ENCODE measurements around the gene ALPL. TPM values are rescaled to one million over a fixed set of nuclear protein-coding genes. Genes with fewer than 3 reads are reported as not detected.

ALPL gene
- total and polyA plus RNA-seq, 2 of the 4 experiments (the other 2 are of a cell fraction): 0.54 to 2.2 TPM

GRCh38 chr1:21537511-21537931 is 28.3 kb downstream of the ALPL start:
- no peak for DNase-seq
- CTCF ChIA-PET: no interaction called here
- in situ Hi-C loops (cut with MboI; ENCODE audit: low sequenced_read_pairs): no loop called here
- Histone ChIP-seq H2AK9ac (replicated peaks; ENCODE audit: low read depth, low read length, poor library complexity) (no peak overlapping the region), H3K18ac (ENCODE audit: low read depth, low read length) (no peak overlapping the region), H4K20me1 (ENCODE audit: insufficient read depth, low read length) (no peaks in the 10 kb centered on the region), H3K9me3 (ENCODE audit: control insufficient read depth, insufficient read depth, low read length) (no peaks in the 10 kb centered on the region), H3K9me1 (ENCODE audit: insufficient read depth, low read length) (no peaks in the 10 kb centered on the region), H4K8ac (ENCODE audit: low read depth in 2 of 2, low read length in 2 of 2) (no peak overlapping the region), H3K23ac (ENCODE audit: low read depth, low read length) (no peak overlapping the region), H4K5ac (ENCODE audit: low read depth, low read length) (no peak overlapping the region), H3K4me2 (ENCODE audit: low read depth, low read length) (no peak overlapping the region), H3K14ac (replicated peaks; ENCODE audit: low read depth, low read length) (no peak overlapping the region), H2AFZ (replicated peaks; ENCODE audit: low read length, poor library complexity) (no peak overlapping the region), H2BK120ac (ENCODE audit: low read depth, low read length) (no peak overlapping the region), H3K56ac (ENCODE audit: extremely low read depth, insufficient read depth, low read length) (no peak overlapping the region), H3K9ac (ENCODE audit: low read depth, low read length) (no peak overlapping the region), H2AK5ac (ENCODE audit: low read depth, low read length) (no peak overlapping the region), H2BK20ac (ENCODE audit: low read depth, low read length) (no peak overlapping the region), H2BK5ac (ENCODE audit: low read depth, low read length, poor library complexity, severe bottlenecking) (no peak overlapping the region), H4K91ac (ENCODE audit: insufficient read depth, low read depth, low read length) (no peak overlapping the region), H3K36me3 (ENCODE audit: control insufficient read depth, insufficient read depth, low read length) (no peaks in the 10 kb centered on the region), H2BK15ac (ENCODE audit: low read depth, low read length) (peak overlapping the region; percentile 7; the same call in 1 of the 3 replicates), H3K27ac (ENCODE audit: insufficient read depth, low read length) (no peak overlapping the region), H3K4ac (ENCODE audit: low read depth, low read length) (no peak overlapping the region), H3K4me1 (ENCODE audit: control insufficient read depth, insufficient read depth, low read length) (peaks cover 7% of the 10 kb centered on the region), H3K4me3 (ENCODE audit: insufficient read depth, low read depth, low read length) (no peak overlapping the region), H3K27me3 (ENCODE audit: control insufficient read depth, insufficient read depth, low read length) (peaks cover 23% of the 10 kb centered on the region), H3K79me1 (ENCODE audit: low read depth in 1 of 2, low read length in 2 of 2) (no peaks in the 10 kb centered on the region)
- dilution Hi-C loops (cut with HindIII; ENCODE audit: low sequenced_read_pairs, unreplicated experiment): no loop called here
- no peak for ATAC-seq (ENCODE audit: low read depth)
- POLR2A ChIA-PET (ENCODE audit: unreplicated experiment): no interaction called here
- WGBS, 2 experiments (ENCODE audit: extremely low coverage in 2 of 2, insufficient read length in 1 of 2): no CpG with 5 or more reads among the region's 12 CpGs
- intact Hi-C loops (cut with micrococcal nuclease): loop anchor here (5.0 to 10.0 kb wide), 2 partner anchors 50 to 117 kb away; no protein-coding TSS in a partner anchor
- BruUV-seq (replicated peaks): no TSS peak
- TF ChIP-seq USF2 (IDR thresholded peaks at IDR 0.05; ENCODE audit: low read depth, low read length) (no peak), CEBPB (IDR thresholded peaks at IDR 0.05; ENCODE audit: low read depth, low read length) (no peak), MXI1 (IDR thresholded peaks at IDR 0.05; ENCODE audit: borderline replicate concordance, low read depth, low read length) (no peak), MAFK (IDR thresholded peaks at IDR 0.05; ENCODE audit: low read depth, low read length) (no peak), ELK1 (IDR thresholded peaks at IDR 0.05; ENCODE audit: borderline replicate concordance, low read depth, low read length) (no peak), BHLHE40 (IDR thresholded peaks at IDR 0.05; ENCODE audit: low read depth, low read length) (no peak), RAD21 (IDR thresholded peaks at IDR 0.05; ENCODE audit: low read length) (no peak), CTCF (conservative IDR thresholded peaks at IDR 0.05; ENCODE audit: low read depth, low read length) (no peak)

Data from IMR-90 (cell line).